Endothelial cell of umbilical vein (primary cell): ENCODE measurements around the gene MSRB2. TPM values are rescaled to one million over a fixed set of nuclear protein-coding genes. Genes with fewer than 3 reads are reported as not detected.
"Not testable (repeated sequence)": the region's sequence is repeated elsewhere in the genome, so short reads cannot be mapped to it uniquely, and the experiment has no call there.

ENCODE experiments used
- BruUV-seq: library from RNA; stranded (reverse); fragments of 400-500 nt; replicated peaks from 2 replicates; lab custom pipeline; 2021; lab: Mats Ljungman, UMichigan
- CTCF ChIA-PET: fragments of 300-600, 350-600 bp; sonication (Branson Sonifier 250); formaldehyde crosslinking; loops from one replicate; lab custom pipeline; 2021; ENCODE audit warnings: antibody characterized with exemption, inconsistent platforms; lab: Charles Lee
- POLR2A ChIA-PET: fragments of 300-600, 350-600 bp; sonication (Branson Sonifier 250); formaldehyde crosslinking; loops from one replicate; lab custom pipeline; 2021; ENCODE audit warnings: antibody characterized with exemption, inconsistent platforms; lab: Charles Lee
- DNase-seq: peaks from one replicate; pipeline ENCODE4 v3.0.0-alpha.2; 2011; ENCODE audit warnings: low read depth, low spot score
- FAIRE-seq: peaks from 2 replicates; lab custom pipeline; 2011; peaks lifted over from hg19 to GRCh38; lab: Jason Lieb, UNC
- H2AFZ ChIP-seq: 2 replicates; pipeline ENCODE4 v1.6.0; 2012; ENCODE audit warnings: low read depth, low read length, control low read depth, inconsistent platforms
- H3K27ac ChIP-seq: 2 replicates; pipeline ENCODE4 v1.5.1; 2011; ENCODE audit warnings: low read depth, mild to moderate bottlenecking, control low read depth, low read length, moderate library complexity; ENCODE audit not compliant: insufficient read depth
- H3K27me3 ChIP-seq, 2 experiments: 2 replicates each; pipeline versions ENCODE4 v1.6.0 to v1.6.1; 2011; ENCODE audit warnings: low read length in 2 of 2, mixed read lengths in 1 of 2; ENCODE audit not compliant: control insufficient read depth in 2 of 2, insufficient read depth in 2 of 2
- H3K36me3 ChIP-seq, 2 experiments: 2 replicates in 1 of 2; 3 replicates in 1 of 2; pipeline ENCODE4 v1.5.1; 2011; ENCODE audit warnings: low read length in 2 of 2, mild to moderate bottlenecking in 1 of 2, moderate library complexity in 1 of 2; ENCODE audit not compliant: control insufficient read depth in 2 of 2, insufficient read depth in 2 of 2; ENCODE audit errors: extremely low read depth in 1 of 2
- H3K4me1 ChIP-seq: 3 replicates; pipeline ENCODE4 v1.5.1; 2011; ENCODE audit warnings: mild to moderate bottlenecking, low read length; ENCODE audit not compliant: control insufficient read depth, insufficient read depth; ENCODE audit errors: extremely low read depth
- H3K4me2 ChIP-seq: 2 replicates; pipeline ENCODE4 v1.6.1; 2011; ENCODE audit warnings: low read length, control low read depth, mixed read lengths; ENCODE audit not compliant: insufficient read depth
- H3K4me3 ChIP-seq, 3 experiments: fragments of 200-600 bp in 1 of 3; sonication (generic), shearing (Covaris generic) in 1 of 3; replicated peaks in 1 of 3; 2 replicates each; pipeline ENCODE4 v1.5.1; 2011 to 2016; ENCODE audit warnings: control low read depth in 3 of 3, low read length in 3 of 3, mild to moderate bottlenecking in 2 of 3, inconsistent platforms in 1 of 3, low read depth in 1 of 3, moderate library complexity in 1 of 3; ENCODE audit not compliant: insufficient read depth in 1 of 3
- H3K79me2 ChIP-seq: 2 replicates; pipeline ENCODE4 v1.6.0; 2012; ENCODE audit warnings: low read length, inconsistent platforms; ENCODE audit not compliant: control insufficient read depth, insufficient read depth
- H3K9ac ChIP-seq: replicated peaks from 2 replicates; pipeline ENCODE3; 2011; ENCODE audit warnings: low read length, control low read depth; ENCODE audit not compliant: insufficient read depth; ENCODE audit errors: extremely low read depth
- H3K9me1 ChIP-seq: replicated peaks from 3 replicates; pipeline ENCODE4 v1.6.0; 2011; ENCODE audit warnings: mild to moderate bottlenecking, low read length; ENCODE audit not compliant: control insufficient read depth, insufficient read depth; ENCODE audit errors: extremely low read depth
- H3K9me3 ChIP-seq: replicated peaks from 2 replicates; pipeline ENCODE4 v1.5.1; 2012; ENCODE audit warnings: low read length, inconsistent platforms; ENCODE audit not compliant: control insufficient read depth, insufficient read depth
- H4K20me1 ChIP-seq: replicated peaks from 2 replicates; pipeline ENCODE3; 2011; ENCODE audit warnings: mild to moderate bottlenecking, low read length; ENCODE audit not compliant: control insufficient read depth, insufficient read depth; ENCODE audit errors: extremely low read depth
- CTCF ChIP-seq, 2 donors: IDR thresholded peaks; 1 replicate in 1 of 2; 2 replicates in 1 of 2; pipeline ENCODE4 v1.5.1; 2011; ENCODE audit warnings: low read length in 2 of 2, mild to moderate bottlenecking in 2 of 2, moderate library complexity in 2 of 2, control low read depth in 1 of 2, inconsistent platforms in 1 of 2, low read depth in 1 of 2; ENCODE audit not compliant: insufficient read depth in 1 of 2; ENCODE audit errors: extremely low read depth in 1 of 2
- EZH2 ChIP-seq: IDR thresholded peaks from 2 replicates; pipeline ENCODE4 v1.6.1; 2012; ENCODE audit warnings: borderline replicate concordance, low read depth, mild to moderate bottlenecking, moderate library complexity, low read length, inconsistent platforms; ENCODE audit not compliant: severe bottlenecking
- FOS ChIP-seq: IDR thresholded peaks from 2 replicates; pipeline ENCODE4 v1.6.1; 2011; ENCODE audit warnings: mild to moderate bottlenecking, low read length, moderate library complexity, borderline replicate concordance; ENCODE audit not compliant: insufficient read depth
- GATA2 ChIP-seq: IDR thresholded peaks from 2 replicates; pipeline ENCODE4 v1.7.0; 2011; ENCODE audit warnings: low read depth, mild to moderate bottlenecking, moderate library complexity, mixed read lengths, low read length; ENCODE audit not compliant: insufficient read length, insufficient read depth
- JUN ChIP-seq: IDR thresholded peaks from 2 replicates; pipeline ENCODE4 v1.6.1; 2011; ENCODE audit warnings: borderline replicate concordance, low read depth; ENCODE audit not compliant: insufficient read length, insufficient read depth
- MAX ChIP-seq: IDR thresholded peaks from 2 replicates; pipeline ENCODE4 v1.6.1; 2011; ENCODE audit not compliant: insufficient read depth, insufficient read length
- MYC ChIP-seq: IDR thresholded peaks from one replicate; pipeline ENCODE4 v1.6.1; 2011; ENCODE audit warnings: mild to moderate bottlenecking, low read depth, low read length
- POLR2A ChIP-seq: IDR thresholded peaks from 2 replicates; pipeline ENCODE4 v1.6.1; 2012; ENCODE audit warnings: low read depth, mild to moderate bottlenecking, control low read depth, low read length
- POLR2AphosphoS5 ChIP-seq: IDR thresholded peaks from 2 replicates; pipeline ENCODE4 v1.6.1; 2012; ENCODE audit warnings: low read depth, mild to moderate bottlenecking, control low read depth, low read length, moderate library complexity; ENCODE audit not compliant: insufficient read depth
- dilution Hi-C: fragments of 300-500 bp; cut with MboI; formaldehyde crosslinking; loops from one replicate; pipeline ENCODE4 v1.15.0; 2019; ENCODE audit warnings: low sequenced_read_pairs; ENCODE audit not compliant: extremely low pct_ligation_motif_present
- intact Hi-C: fragments of 100-400 bp; cut with micrococcal nuclease; formaldehyde crosslinking; loops from one replicate; pipeline ENCODE4 v1.10.0; 2022
- polyA plus RNA-seq, 4 experiments: library from polyadenylated mRNA; depleted of rRNA in 3 of 4; stranded (reverse) in 3 of 4; unstranded in 1 of 4; fragments of >200 nt; gene quantifications; 2 replicates each; pipeline versions ENCODE4 v1.2.1 to v1.2.3, GENCODE V29; 2011 to 2012; ENCODE audit warnings: missing spikeins in 1 of 4
- total RNA-seq: library from RNA; stranded (reverse); gene quantifications from 2 replicates; pipeline ENCODE4 v1.2.3, GENCODE V29; 2021

The MSRB2 gene
- total and polyA plus RNA-seq, 2 donors (not counting 3 experiments of a cell fraction or from before 2014, with no cell fraction given): 16.2 to 20.6 TPM

- H2AFZ ChIP-seq: no peak overlapping the region
- no peak overlapping the region for H3K4me2 ChIP-seq
- H3K9me3 ChIP-seq: no peaks in the 10 kb centered on the region
- H3K27ac ChIP-seq: no peak overlapping the region
- no peak for DNase-seq
- CTCF ChIA-PET: interaction anchor here (1.4 kb wide), 1 partner anchor 21 kb away, joined by 4 read pairs; no protein-coding TSS in a partner anchor
- BruUV-seq: no TSS peak
- FAIRE-seq: no peak
- intact Hi-C loops: no loop called here
- no peaks in the 10 kb centered on the region for H3K4me1 ChIP-seq
- POLR2A ChIA-PET: no interaction called here
- TF ChIP-seq JUN (no peak), EZH2 (no peak), POLR2A (no peak), FOS (no peak), MAX (no peak), POLR2AphosphoS5 (no peak), MYC (no peak), CTCF (IDR thresholded peaks at IDR 0.05; ENCODE audit: extremely low read depth in 1 of 2, insufficient read depth in 1 of 2, low read depth in 1 of 2, low read length in 2 of 2) (no peak), GATA2 (no peak)
- dilution Hi-C loops: no loop called here
- no peaks in the 10 kb centered on the region for H3K79me2 ChIP-seq
- no peaks in the 10 kb centered on the region for H4K20me1 ChIP-seq
- no peaks in the 10 kb centered on the region for H3K36me3 ChIP-seq
- no peaks in the 10 kb centered on the region for H3K27me3 ChIP-seq
- no peak overlapping the region for H3K9ac ChIP-seq
- no peaks in the 10 kb centered on the region for H3K9me1 ChIP-seq
- H3K4me3 ChIP-seq: no peak overlapping the region
These were observed 24.5 kb upstream of the MSRB2 start for GRCh38 chr10:23070913-23071218.

- H3K9ac ChIP-seq, dilution Hi-C loops, intact Hi-C loops, BruUV-seq, FAIRE-seq, POLR2A ChIA-PET, DNase-seq, H3K9me3 ChIP-seq, H3K79me2 ChIP-seq, H3K4me2 ChIP-seq, H3K4me1 ChIP-seq, H3K27me3 ChIP-seq, H3K27ac ChIP-seq, H3K4me3 ChIP-seq, H2AFZ ChIP-seq, H3K36me3 ChIP-seq, H3K9me1 ChIP-seq, H4K20me1 ChIP-seq: not testable (repeated sequence)
- CTCF ChIA-PET: interaction anchor here (0.6 kb wide), 1 partner anchor 1932 kb away, joined by 3 read pairs; no protein-coding TSS in a partner anchor
These were observed 22.8 kb upstream of the MSRB2 start for GRCh38 chr10:23072593-23072992.
